Activated CD8-positive, alpha-beta memory T cell treated with anti-CD3 and anti-CD28 coated beads, Interleukin-2, amount 50 U/mL, for 1 hour (primary cell): ENCODE data around the gene DISP1.
"Not testable (repeated sequence)": the region's sequence is repeated elsewhere in the genome, so short reads cannot be mapped to it uniquely, and the experiment has no call there.

Experiments used
- DNase-seq: peaks from one replicate; pipeline ENCODE4 v3.0.0-alpha.2; 2020; ENCODE audit errors: extremely low read depth

The DISP1 gene

GRCh38 chr1:222798116-222798515 lies 16.7 kb upstream of the DISP1 start:
- no peak for DNase-seq

- no peak for DNase-seq
These were observed 15.9 kb upstream of the DISP1 start for GRCh38 chr1:222798975-222799374.

- DNase-seq: no peak
These were observed 13.8 kb upstream of the DISP1 start for GRCh38 chr1:222801067-222801466.

- DNase-seq: no peak
These were observed 3.2 kb upstream of the DISP1 start for GRCh38 chr1:222811671-222812070.

- no peak for DNase-seq
These were observed 838 bp upstream of the DISP1 start for GRCh38 chr1:222813866-222814535.

- no peak for DNase-seq
These were observed 564 bp downstream of the DISP1 start for GRCh38 chr1:222815440-222815765.

- no peak for DNase-seq
These were observed 2.7 kb downstream of the DISP1 start for GRCh38 chr1:222817529-222817928.

- DNase-seq: no peak
These were observed 3.3 kb downstream of the DISP1 start for GRCh38 chr1:222818171-222818570.

- no peak for DNase-seq
These were observed 5.4 kb downstream of the DISP1 start for GRCh38 chr1:222820171-222820712.

GRCh38 chr1:222821239-222821638 lies 6.4 kb downstream of the DISP1 start:
- no peak for DNase-seq

GRCh38 chr1:222823695-222824094 lies 8.9 kb downstream of the DISP1 start:
- no peak for DNase-seq

- DNase-seq: no peak
These were observed 9.8 kb downstream of the DISP1 start for GRCh38 chr1:222824641-222825040.

- no peak for DNase-seq
These were observed 14.1 kb downstream of the DISP1 start for GRCh38 chr1:222828939-222829338.

GRCh38 chr1:222829868-222830267 lies 15.0 kb downstream of the DISP1 start:
- no peak for DNase-seq

GRCh38 chr1:222833356-222833876 lies 18.6 kb downstream of the DISP1 start:
- no peak for DNase-seq

GRCh38 chr1:222843469-222844410 lies 28.9 kb downstream of the DISP1 start:
- DNase-seq: no peak

GRCh38 chr1:222844411-222844779 lies 29.6 kb downstream of the DISP1 start:
- DNase-seq: no peak

GRCh38 chr1:222845763-222846162 lies 30.9 kb downstream of the DISP1 start:
- DNase-seq: no peak

- DNase-seq: not testable (repeated sequence)
These were observed 35.7 kb downstream of the DISP1 start for GRCh38 chr1:222850550-222850949.

GRCh38 chr1:222852326-222852725 lies 37.5 kb downstream of the DISP1 start:
- DNase-seq: no peak

- DNase-seq: no peak
These were observed 46.2 kb downstream of the DISP1 start for GRCh38 chr1:222861062-222861461.
